ENCODE data around the gene SMG6. TPM values are rescaled to one million over a fixed set of nuclear protein-coding genes. Genes with fewer than 3 reads are reported as not detected.
A peak's percentile ranks its signal among the peaks of the same experiment; 100 is the strongest.

SMG6 gene
- total and polyA plus RNA-seq, 2 of the 4 experiments (the other 2 are of a cell fraction): 16.3 to 30.3 TPM

DNA sequence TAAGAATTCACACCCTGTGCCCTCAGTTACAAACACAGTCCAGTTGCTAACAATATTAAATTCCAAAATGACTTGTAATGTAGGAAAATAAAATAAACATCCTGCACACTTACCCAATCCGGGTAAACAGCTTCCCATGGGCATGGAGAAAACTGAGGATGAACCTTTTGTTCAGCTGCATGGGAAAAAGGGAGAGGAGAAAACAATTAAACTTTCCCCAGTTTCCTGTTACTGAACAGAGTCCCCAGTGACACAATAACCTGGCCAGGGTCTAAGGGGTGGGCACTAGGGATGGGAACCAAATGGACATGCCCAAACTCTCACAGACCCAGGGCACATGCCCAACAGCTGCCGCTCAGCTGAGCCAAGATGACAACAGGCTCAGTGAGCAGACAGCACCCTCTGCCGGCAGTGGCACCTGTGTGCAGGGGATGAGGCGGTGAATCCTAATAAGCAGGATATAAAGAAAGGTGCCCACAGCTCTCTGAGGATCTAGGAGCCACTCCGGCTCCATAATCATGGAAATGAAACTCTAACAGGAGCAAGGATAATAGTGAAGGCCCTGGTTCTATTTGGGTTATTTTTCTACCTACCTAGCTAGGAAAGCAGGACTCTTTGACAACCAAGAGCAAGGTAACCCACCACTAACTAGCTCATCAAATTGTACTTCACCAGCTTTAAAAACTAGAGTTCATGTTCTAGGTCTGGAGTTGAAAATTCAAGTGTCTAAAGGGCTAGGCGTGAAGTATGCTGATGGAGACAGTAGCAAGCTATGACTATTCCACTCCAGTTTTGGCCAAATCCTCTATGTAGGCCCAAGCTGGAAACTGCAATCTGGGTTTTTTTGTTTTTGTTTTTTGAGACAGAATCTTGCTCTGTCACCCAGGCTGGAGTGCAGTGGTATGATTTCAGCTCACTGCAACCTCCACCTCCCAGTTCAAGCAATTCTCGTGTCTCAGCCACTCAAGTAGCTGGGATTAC lies 58.8 kb downstream of the SMG6 start (continued):
- TF ChIP-seq, protein P1, sequence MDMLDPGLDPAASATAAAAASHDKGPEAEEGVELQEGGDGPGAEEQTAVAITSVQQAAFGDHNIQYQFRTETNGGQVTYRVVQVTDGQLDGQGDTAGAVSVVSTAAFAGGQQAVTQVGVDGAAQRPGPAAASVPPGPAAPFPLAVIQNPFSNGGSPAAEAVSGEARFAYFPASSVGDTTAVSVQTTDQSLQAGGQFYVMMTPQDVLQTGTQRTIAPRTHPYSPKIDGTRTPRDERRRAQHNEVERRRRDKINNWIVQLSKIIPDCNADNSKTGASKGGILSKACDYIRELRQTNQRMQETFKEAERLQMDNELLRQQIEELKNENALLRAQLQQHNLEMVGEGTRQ (IDR thresholded peaks at IDR 0.05; ENCODE audit: low read depth, low read length): peak; percentile 68; the same call in 1 of the 2 replicates
- TF ChIP-seq RFX5 (IDR thresholded peaks at IDR 0.05; ENCODE audit: low read depth, low read length): no peak
- no peak for TF ChIP-seq NFE2L2 (IDR thresholded peaks at IDR 0.05; ENCODE audit: low read depth, low read length)
- peak; percentile 90 for TF ChIP-seq BHLHE40 (IDR thresholded peaks at IDR 0.05; ENCODE audit: low read depth, low read length)
- TF ChIP-seq MAFK (IDR thresholded peaks at IDR 0.05; ENCODE audit: low read depth, low read length): no peak
